OCI-LY1 (cell line): Measurements from ENCODE around the gene PVALEF.

ENCODE experiments used
- H2AFZ ChIP-seq: fragments of 200-600 bp; sonication (generic), shearing (Covaris generic); 2 replicates; pipeline ENCODE4 v1.6.0; 2014; ENCODE audit warnings: antibody characterized with exemption, mild to moderate bottlenecking, low read length
- H3F3A ChIP-seq: fragments of 200-600 bp; sonication (generic), shearing (Covaris generic); 2 replicates; pipeline ENCODE4 v1.6.0; 2014; ENCODE audit warnings: mild to moderate bottlenecking, antibody characterized with exemption, low read length, moderate library complexity; ENCODE audit not compliant: insufficient read depth
- H3K27ac ChIP-seq: fragments of 200-600 bp; sonication (generic); 2 replicates; pipeline ENCODE4 v1.5.1; 2014; ENCODE audit warnings: low read length, mixed run types, mild to moderate bottlenecking, low read depth; ENCODE audit not compliant: poor library complexity, severe bottlenecking
- H3K27me3 ChIP-seq: fragments of 200-600 bp; sonication (generic); 2 replicates; pipeline ENCODE4 v1.6.0; 2014; ENCODE audit warnings: antibody characterized with exemption, mild to moderate bottlenecking, low read length, moderate library complexity; ENCODE audit not compliant: insufficient read depth
- H3K36me3 ChIP-seq: fragments of 200-600 bp; sonication (generic); 2 replicates; pipeline ENCODE4 v1.6.1; 2014; ENCODE audit warnings: mild to moderate bottlenecking, antibody characterized with exemption, low read length, moderate library complexity, mixed read lengths; ENCODE audit not compliant: insufficient read depth
- H3K4me1 ChIP-seq: fragments of 200-600 bp; sonication (generic); 2 replicates; pipeline ENCODE4 v1.5.1; 2014; ENCODE audit warnings: mild to moderate bottlenecking, low read length, moderate library complexity; ENCODE audit not compliant: insufficient read depth, severe bottlenecking
- H3K4me2 ChIP-seq: fragments of 200-600 bp; sonication (generic), shearing (Covaris generic); 2 replicates; pipeline ENCODE4 v1.6.1; 2014; ENCODE audit warnings: low read length
- H3K4me3 ChIP-seq: fragments of 200-600 bp; sonication (generic); 2 replicates; pipeline ENCODE4 v1.5.1; 2014; ENCODE audit warnings: low read length, low read depth, mild to moderate bottlenecking, mixed read lengths; ENCODE audit not compliant: poor library complexity, severe bottlenecking
- H3K79me2 ChIP-seq: fragments of 200-600 bp; shearing (Covaris generic); 2 replicates; pipeline ENCODE4 v1.6.1; 2016; ENCODE audit warnings: mixed run types, low read length, mixed read lengths; ENCODE audit not compliant: insufficient read depth
- H3K9ac ChIP-seq: fragments of 200-600 bp; sonication (generic), shearing (Covaris generic); 2 replicates; pipeline ENCODE4 v1.6.1; 2014; ENCODE audit warnings: mild to moderate bottlenecking, low read length, mixed read lengths
- H3K9me2 ChIP-seq: fragments of 200-600 bp; sonication (generic), shearing (Covaris generic); 2 replicates; pipeline ENCODE4 v1.6.1; 2014; ENCODE audit warnings: low read depth, mild to moderate bottlenecking, low read length, mixed read lengths
- H3K9me3 ChIP-seq: fragments of 200-600 bp; shearing (Covaris generic); 2 replicates; pipeline ENCODE4 v1.6.1; 2014; ENCODE audit warnings: low read length, mixed read lengths
- H4K20me1 ChIP-seq: fragments of 200-600 bp; sonication (generic), shearing (Covaris generic); 2 replicates; pipeline ENCODE4 v1.6.0; 2016; ENCODE audit warnings: mild to moderate bottlenecking, low read length; ENCODE audit not compliant: insufficient read depth
- EZH2 ChIP-seq: fragments of 200-600 bp; sonication (generic), shearing (Covaris generic); IDR thresholded peaks from 2 replicates; pipeline ENCODE4 v1.8.0; 2017; ENCODE audit warnings: borderline replicate concordance, mixed run types, mild to moderate bottlenecking, antibody characterized with exemption, low read length, moderate library complexity, mixed read lengths
- TF ChIP-seq, protein P1 (sequence below): fragments of 200-600 bp; sonication (generic), shearing (Covaris generic); IDR thresholded peaks from 2 replicates; pipeline ENCODE4 v1.5.1; 2017; ENCODE audit warnings: mild to moderate bottlenecking, antibody characterized with exemption, low read length, moderate library complexity, mixed read lengths

PVALEF gene

DNA sequence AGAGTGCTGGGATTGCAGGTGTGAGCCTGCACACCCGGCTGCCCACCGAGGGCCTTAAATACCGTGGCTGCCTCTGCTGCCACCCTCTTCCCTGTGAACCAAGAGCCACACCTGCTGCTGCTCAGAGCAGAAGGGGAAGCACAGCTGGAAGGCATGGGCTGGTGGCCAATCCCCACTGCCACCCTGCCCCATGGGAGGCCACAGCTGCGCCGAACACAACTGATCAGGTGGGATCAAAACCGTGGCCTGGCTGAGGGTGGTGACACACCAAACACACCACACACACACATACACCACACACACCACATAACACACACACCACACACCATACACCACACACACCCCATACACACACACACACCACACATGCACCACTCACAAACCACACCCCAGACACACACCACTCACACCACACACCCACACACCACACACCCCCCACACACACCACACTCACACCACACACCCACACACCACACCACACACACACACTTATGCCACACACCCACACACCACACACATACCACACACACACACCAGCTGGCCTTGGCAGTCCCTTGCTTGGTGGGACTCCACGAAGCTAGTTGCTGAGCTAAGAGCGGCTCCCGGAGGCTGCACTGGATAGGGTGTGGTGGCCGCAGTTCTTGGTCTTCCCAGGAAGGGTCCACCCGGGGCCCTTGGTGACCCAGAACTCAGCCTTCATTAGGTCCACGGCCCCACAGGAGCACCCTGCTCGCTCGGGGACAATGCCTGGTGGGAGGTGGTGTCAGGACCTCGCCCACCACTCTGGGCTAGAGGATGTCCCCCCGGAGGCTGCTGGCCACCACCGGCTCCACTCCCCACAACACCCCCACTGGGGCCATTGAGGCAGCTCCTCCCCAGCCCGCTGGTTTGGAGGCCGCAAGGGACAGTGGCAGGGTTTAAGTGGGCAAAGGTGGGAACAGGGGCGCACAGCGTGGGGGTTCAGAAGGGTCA lies 42.6 kb downstream of the PVALEF start:
- Histone ChIP-seq H3K4me3 (no peak overlapping the region), H3K27me3 (no peaks in the 10 kb centered on the region), H3K79me2 (no peaks in the 10 kb centered on the region), H3K9ac (no peak overlapping the region), H3K4me2 (no peak overlapping the region), H3K27ac (peak overlapping the region; percentile 51), H3K9me2 (no peaks in the 10 kb centered on the region), H3F3A (no peaks in the 10 kb centered on the region), H2AFZ (no peak overlapping the region), H4K20me1 (no peaks in the 10 kb centered on the region), H3K36me3 (peaks cover 16% of the 10 kb centered on the region; the same call in 1 of the 2 replicates), H3K4me1 (no peaks in the 10 kb centered on the region), H3K9me3 (no peaks in the 10 kb centered on the region)
- TF ChIP-seq EZH2, result no peak
- TF ChIP-seq, protein P1, sequence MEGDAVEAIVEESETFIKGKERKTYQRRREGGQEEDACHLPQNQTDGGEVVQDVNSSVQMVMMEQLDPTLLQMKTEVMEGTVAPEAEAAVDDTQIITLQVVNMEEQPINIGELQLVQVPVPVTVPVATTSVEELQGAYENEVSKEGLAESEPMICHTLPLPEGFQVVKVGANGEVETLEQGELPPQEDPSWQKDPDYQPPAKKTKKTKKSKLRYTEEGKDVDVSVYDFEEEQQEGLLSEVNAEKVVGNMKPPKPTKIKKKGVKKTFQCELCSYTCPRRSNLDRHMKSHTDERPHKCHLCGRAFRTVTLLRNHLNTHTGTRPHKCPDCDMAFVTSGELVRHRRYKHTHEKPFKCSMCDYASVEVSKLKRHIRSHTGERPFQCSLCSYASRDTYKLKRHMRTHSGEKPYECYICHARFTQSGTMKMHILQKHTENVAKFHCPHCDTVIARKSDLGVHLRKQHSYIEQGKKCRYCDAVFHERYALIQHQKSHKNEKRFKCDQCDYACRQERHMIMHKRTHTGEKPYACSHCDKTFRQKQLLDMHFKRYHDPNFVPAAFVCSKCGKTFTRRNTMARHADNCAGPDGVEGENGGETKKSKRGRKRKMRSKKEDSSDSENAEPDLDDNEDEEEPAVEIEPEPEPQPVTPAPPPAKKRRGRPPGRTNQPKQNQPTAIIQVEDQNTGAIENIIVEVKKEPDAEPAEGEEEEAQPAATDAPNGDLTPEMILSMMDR, result no peak

DNA sequence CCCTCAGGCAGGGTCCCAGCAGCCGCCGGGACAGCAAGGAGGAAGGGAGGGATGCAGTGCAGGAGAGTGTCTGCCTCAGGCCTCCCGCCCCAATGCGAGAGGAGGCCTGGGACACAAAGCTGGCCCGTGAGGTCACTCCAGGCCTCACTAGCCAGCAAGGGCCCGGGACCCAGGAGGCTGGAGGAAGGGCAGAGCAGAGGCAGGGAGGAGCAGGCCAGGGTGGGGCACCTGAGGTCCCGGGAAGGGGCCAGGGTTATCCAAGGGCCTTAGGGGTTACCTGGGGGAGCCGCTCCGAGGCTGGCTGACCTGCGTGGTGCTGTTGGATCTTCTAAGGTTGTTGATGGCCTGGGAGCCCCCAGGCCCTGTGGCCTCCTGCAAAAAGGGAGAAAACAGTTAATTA lies 43.3 kb downstream of the PVALEF start:
- Histone ChIP-seq H3K4me3 (no peak overlapping the region), H2AFZ (no peak overlapping the region), H3K9me3 (no peaks in the 10 kb centered on the region), H3K79me2 (no peaks in the 10 kb centered on the region), H3K4me2 (no peak overlapping the region), H3K4me1 (no peaks in the 10 kb centered on the region), H3K27me3 (no peaks in the 10 kb centered on the region), H3K9ac (no peak overlapping the region), H3K9me2 (no peaks in the 10 kb centered on the region), H3K27ac (no peak overlapping the region), H3K36me3 (peaks cover 16% of the 10 kb centered on the region; the same call in 1 of the 2 replicates), H4K20me1 (no peaks in the 10 kb centered on the region), H3F3A (no peaks in the 10 kb centered on the region)
- TF ChIP-seq, protein P1, result no peak

DNA sequence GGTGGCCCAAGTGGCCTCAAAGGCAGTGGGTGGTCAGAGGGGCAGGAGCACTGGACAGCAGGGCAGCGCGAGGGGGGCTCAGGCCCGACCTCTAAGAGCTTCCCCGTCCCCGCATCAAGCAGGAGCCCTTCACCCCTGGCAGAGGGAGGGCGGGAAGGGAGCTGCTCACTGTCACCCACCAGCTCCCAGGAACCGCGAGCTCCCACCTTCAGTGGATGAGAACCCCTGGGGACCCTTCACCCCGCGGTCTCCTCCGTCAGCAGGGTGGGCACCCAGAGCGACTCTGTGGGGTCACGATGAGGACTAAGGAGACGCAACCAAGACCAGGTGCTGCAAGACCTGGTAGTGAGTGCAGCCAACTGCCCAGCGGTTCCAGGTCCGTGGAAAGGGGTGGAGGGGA lies 43.8 kb downstream of the PVALEF start:
- no peaks in the 10 kb centered on the region for H3K4me1 ChIP-seq
- H3K4me3 ChIP-seq, result no peak overlapping the region
- no peak overlapping the region for H3K27ac ChIP-seq
- no peak overlapping the region for H3K4me2 ChIP-seq
- H3K9ac ChIP-seq, result no peak overlapping the region
- H3K79me2 ChIP-seq, result no peaks in the 10 kb centered on the region
- no peaks in the 10 kb centered on the region for H3K9me2 ChIP-seq
- H3K36me3 ChIP-seq, result peaks cover 16% of the 10 kb centered on the region; the same call in 1 of the 2 replicates
- no peaks in the 10 kb centered on the region for H3K27me3 ChIP-seq
- H4K20me1 ChIP-seq, result no peaks in the 10 kb centered on the region
- TF ChIP-seq EZH2, result no peak
- TF ChIP-seq, protein P1, result no peak
- H3F3A ChIP-seq, result no peaks in the 10 kb centered on the region
- no peaks in the 10 kb centered on the region for H3K9me3 ChIP-seq
- no peak overlapping the region for H2AFZ ChIP-seq
